IMR-90 (cell line): ENCODE measurements around the gene SEMG1. TPM values are rescaled to one million over a fixed set of nuclear protein-coding genes. Genes with fewer than 3 reads are reported as not detected.

Experiments
- ATAC-seq: fragments of 200-7000 bp; cut with Tn5 transposase; 2 replicates; pipeline ENCODE4 v1.9.1; 2020; ENCODE audit warnings: low read depth, mild to moderate bottlenecking, moderate library complexity
- BruUV-seq: library from RNA; stranded (reverse); fragments of 400-500 nt; replicated peaks from 2 replicates; lab custom pipeline; 2021; lab: Mats Ljungman, UMichigan
- CTCF ChIA-PET: fragments of 300-600 bp; formaldehyde crosslinking; extraction: SDS; loops from one replicate; lab custom pipeline; 2021; ENCODE audit warnings: antibody characterized with exemption; lab: Yijun Ruan, JAX
- POLR2A ChIA-PET: fragments of 300-600 bp; sonication (Branson Sonifier 250); formaldehyde crosslinking; loops from one replicate; lab custom pipeline; 2022; ENCODE audit warnings: antibody characterized with exemption; ENCODE audit not compliant: unreplicated experiment; lab: Charles Lee
- DNase-seq: peaks from one replicate; pipeline ENCODE4 v3.0.0; 2013
- H2AFZ ChIP-seq: replicated peaks from 2 replicates; pipeline ENCODE3; 2013; ENCODE audit warnings: low read length, mild to moderate bottlenecking; ENCODE audit not compliant: poor library complexity
- H2AK5ac ChIP-seq: 2 replicates; pipeline ENCODE4 v1.6.1; 2013; ENCODE audit warnings: low read depth, low read length, inconsistent platforms
- H2AK9ac ChIP-seq: replicated peaks from 2 replicates; pipeline ENCODE3; 2013; ENCODE audit warnings: mild to moderate bottlenecking, low read depth, low read length, moderate library complexity; ENCODE audit not compliant: poor library complexity
- H2BK120ac ChIP-seq: 2 replicates; pipeline ENCODE4 v1.6.1; 2013; ENCODE audit warnings: low read depth, low read length, inconsistent platforms
- H2BK15ac ChIP-seq: 3 replicates; pipeline ENCODE4 v1.6.1; 2013; ENCODE audit warnings: low read depth, low read length, inconsistent platforms
- H2BK20ac ChIP-seq: 2 replicates; pipeline ENCODE4 v1.6.1; 2013; ENCODE audit warnings: low read depth, mild to moderate bottlenecking, inconsistent platforms, low read length, moderate library complexity
- H2BK5ac ChIP-seq: 2 replicates; pipeline ENCODE4 v1.6.1; 2013; ENCODE audit warnings: mild to moderate bottlenecking, low read depth, low read length, inconsistent platforms; ENCODE audit not compliant: poor library complexity, severe bottlenecking
- H3K14ac ChIP-seq: replicated peaks from 2 replicates; pipeline ENCODE4 v1.6.1; 2013; ENCODE audit warnings: low read depth, low read length, inconsistent platforms
- H3K18ac ChIP-seq: 2 replicates; pipeline ENCODE4 v1.6.1; 2013; ENCODE audit warnings: low read depth, low read length, control low read depth
- H3K23ac ChIP-seq: 2 replicates; pipeline ENCODE4 v1.6.1; 2013; ENCODE audit warnings: low read depth, low read length, inconsistent platforms
- H3K27ac ChIP-seq: 2 replicates; pipeline ENCODE4 v1.5.1; 2013; ENCODE audit warnings: mild to moderate bottlenecking, control low read depth, low read length; ENCODE audit not compliant: insufficient read depth
- H3K27me3 ChIP-seq: 2 replicates; pipeline ENCODE4 v1.6.1; 2013; ENCODE audit warnings: low read length; ENCODE audit not compliant: control insufficient read depth, insufficient read depth
- H3K36me3 ChIP-seq: 2 replicates; pipeline ENCODE4 v1.6.1; 2013; ENCODE audit warnings: low read length, mixed read lengths; ENCODE audit not compliant: control insufficient read depth, insufficient read depth
- H3K4ac ChIP-seq: 2 replicates; pipeline ENCODE4 v1.6.1; 2013; ENCODE audit warnings: low read depth, low read length, inconsistent platforms
- H3K4me1 ChIP-seq: 2 replicates; pipeline ENCODE4 v1.6.1; 2013; ENCODE audit warnings: low read length, mixed read lengths; ENCODE audit not compliant: control insufficient read depth, insufficient read depth
- H3K4me2 ChIP-seq: 2 replicates; pipeline ENCODE4 v1.6.1; 2013; ENCODE audit warnings: low read depth, mild to moderate bottlenecking, control low read depth, low read length, moderate library complexity
- H3K4me3 ChIP-seq: 2 replicates; pipeline ENCODE4 v1.5.1; 2013; ENCODE audit warnings: low read depth, mild to moderate bottlenecking, control low read depth, low read length, moderate library complexity; ENCODE audit not compliant: insufficient read depth
- H3K56ac ChIP-seq: 2 replicates; pipeline ENCODE4 v1.6.1; 2013; ENCODE audit warnings: low read length, inconsistent platforms; ENCODE audit not compliant: insufficient read depth; ENCODE audit errors: extremely low read depth
- H3K79me1 ChIP-seq, 2 experiments: 2 replicates each; pipeline ENCODE4 v1.6.1; 2013; ENCODE audit warnings: low read length in 2 of 2, inconsistent platforms in 1 of 2, low read depth in 1 of 2
- H3K9ac ChIP-seq: 2 replicates; pipeline ENCODE4 v1.6.1; 2013; ENCODE audit warnings: low read depth, low read length, control low read depth
- H3K9me1 ChIP-seq: 2 replicates; pipeline ENCODE4 v1.6.1; 2013; ENCODE audit warnings: low read length, inconsistent platforms; ENCODE audit not compliant: insufficient read depth
- H3K9me3 ChIP-seq: 2 replicates; pipeline ENCODE4 v1.6.1; 2013; ENCODE audit warnings: low read length; ENCODE audit not compliant: control insufficient read depth, insufficient read depth
- H4K20me1 ChIP-seq: 2 replicates; pipeline ENCODE4 v1.6.1; 2013; ENCODE audit warnings: low read length, inconsistent platforms; ENCODE audit not compliant: insufficient read depth
- H4K5ac ChIP-seq: 2 replicates; pipeline ENCODE4 v1.6.1; 2013; ENCODE audit warnings: mild to moderate bottlenecking, low read depth, low read length, control low read depth
- H4K8ac ChIP-seq, 2 experiments: 2 replicates each; pipeline ENCODE4 v1.6.1; 2013; ENCODE audit warnings: low read depth in 2 of 2, low read length in 2 of 2, control low read depth in 1 of 2, inconsistent platforms in 1 of 2
- H4K91ac ChIP-seq: 2 replicates; pipeline ENCODE4 v1.6.1; 2013; ENCODE audit warnings: low read depth, low read length, inconsistent platforms; ENCODE audit not compliant: insufficient read depth
- BHLHE40 ChIP-seq: fragments of 150-350 bp; IDR thresholded peaks from 2 replicates; pipeline ENCODE4 v1.6.1; 2016; ENCODE audit warnings: mild to moderate bottlenecking, low read depth, low read length
- CEBPB ChIP-seq: IDR thresholded peaks from 2 replicates; pipeline ENCODE4 v1.6.1; 2012; ENCODE audit warnings: low read depth, low read length, improper control_type of control experiment
- CHD1 ChIP-seq: IDR thresholded peaks from 2 replicates; pipeline ENCODE4 v1.6.1; 2012; ENCODE audit warnings: low read depth, low read length, improper control_type of control experiment
- FOS ChIP-seq: fragments of 150-350 bp; IDR thresholded peaks from 2 replicates; pipeline ENCODE4 v1.6.1; 2016; ENCODE audit warnings: low read depth, low read length
- MAFK ChIP-seq: IDR thresholded peaks from 2 replicates; pipeline ENCODE4 v1.6.1; 2012; ENCODE audit warnings: low read depth, low read length, improper control_type of control experiment
- MAZ ChIP-seq: IDR thresholded peaks from 2 replicates; pipeline ENCODE4 v1.6.1; 2012; ENCODE audit warnings: low read depth, mild to moderate bottlenecking, low read length, improper control_type of control experiment, moderate library complexity, borderline replicate concordance
- MXI1 ChIP-seq: IDR thresholded peaks from 2 replicates; pipeline ENCODE4 v1.6.1; 2012; ENCODE audit warnings: low read depth, mild to moderate bottlenecking, low read length, moderate library complexity, borderline replicate concordance
- NFE2L2 ChIP-seq: fragments of 150-350 bp; IDR thresholded peaks from 2 replicates; pipeline ENCODE4 v1.6.1; 2016; ENCODE audit warnings: low read depth, mild to moderate bottlenecking, low read length
- POLR2A ChIP-seq: IDR thresholded peaks from 2 replicates; pipeline ENCODE4 v1.6.1; 2012; ENCODE audit warnings: mild to moderate bottlenecking, low read depth, low read length
- RAD21 ChIP-seq: IDR thresholded peaks from 2 replicates; pipeline ENCODE4 v1.6.1; 2012; ENCODE audit warnings: low read length, improper control_type of control experiment
- RCOR1 ChIP-seq: IDR thresholded peaks from 2 replicates; pipeline ENCODE4 v1.6.1; 2012; ENCODE audit warnings: mild to moderate bottlenecking, low read length, improper control_type of control experiment; ENCODE audit not compliant: insufficient replicate concordance
- RFX5 ChIP-seq: IDR thresholded peaks from 2 replicates; pipeline ENCODE4 v1.8.0; 2012; ENCODE audit warnings: low read depth, mild to moderate bottlenecking, low read length, moderate library complexity
- SMC3 ChIP-seq: fragments of 150-350 bp; IDR thresholded peaks from 2 replicates; pipeline ENCODE4 v1.6.1; 2016; ENCODE audit warnings: low read depth, mild to moderate bottlenecking, antibody characterized with exemption, low read length, moderate library complexity
- dilution Hi-C: fragments of 300-500 bp; cut with HindIII; formaldehyde crosslinking; loops from one replicate; pipeline ENCODE4 v1.14.3; 2018; ENCODE audit warnings: low sequenced_read_pairs; ENCODE audit not compliant: unreplicated experiment
- in situ Hi-C: fragments of 300-500 bp; cut with MboI; formaldehyde crosslinking; loops from 3 replicates; pipeline ENCODE4 v1.14.3; 2019; ENCODE audit warnings: low sequenced_read_pairs, inconsistent platforms, mixed read lengths
- intact Hi-C: fragments of 100-400 bp; cut with micrococcal nuclease; formaldehyde crosslinking; loops from 2 replicates; pipeline ENCODE4 v1.10.0; 2022
- polyA plus RNA-seq, 3 experiments: library from polyadenylated mRNA; depleted of rRNA; stranded (reverse); fragments of >200 nt; gene quantifications; 2 replicates each; pipeline ENCODE4 v1.2.3, GENCODE V29; 2012; ENCODE audit warnings: low replicate concordance in 1 of 3
- total RNA-seq: library from RNA; depleted of rRNA; stranded (reverse); fragments of >200 nt; gene quantifications from 2 replicates; pipeline ENCODE4 v1.2.3, GENCODE V29; 2012
- TF ChIP-seq, protein P1 (sequence below): fragments of 150-350 bp; IDR thresholded peaks from 2 replicates; pipeline ENCODE4 v1.6.1; 2016; ENCODE audit warnings: low read depth, mild to moderate bottlenecking, low read length, moderate library complexity, borderline replicate concordance
- TF ChIP-seq, protein P2 (sequence below): conservative IDR thresholded peaks from 2 replicates; pipeline ENCODE4 v1.5.1; 2012; ENCODE audit warnings: mild to moderate bottlenecking, low read depth, low read length, improper control_type of control experiment
- TF ChIP-seq, protein P3 (sequence below): fragments of 150-350 bp; IDR thresholded peaks from 2 replicates; pipeline ENCODE4 v1.6.1; 2017; ENCODE audit warnings: mild to moderate bottlenecking, antibody characterized with exemption, low read length, low read depth

Gene SEMG1
- total and polyA plus RNA-seq, 2 of the 4 experiments (the other 2 are of a cell fraction), result not detected

DNA sequence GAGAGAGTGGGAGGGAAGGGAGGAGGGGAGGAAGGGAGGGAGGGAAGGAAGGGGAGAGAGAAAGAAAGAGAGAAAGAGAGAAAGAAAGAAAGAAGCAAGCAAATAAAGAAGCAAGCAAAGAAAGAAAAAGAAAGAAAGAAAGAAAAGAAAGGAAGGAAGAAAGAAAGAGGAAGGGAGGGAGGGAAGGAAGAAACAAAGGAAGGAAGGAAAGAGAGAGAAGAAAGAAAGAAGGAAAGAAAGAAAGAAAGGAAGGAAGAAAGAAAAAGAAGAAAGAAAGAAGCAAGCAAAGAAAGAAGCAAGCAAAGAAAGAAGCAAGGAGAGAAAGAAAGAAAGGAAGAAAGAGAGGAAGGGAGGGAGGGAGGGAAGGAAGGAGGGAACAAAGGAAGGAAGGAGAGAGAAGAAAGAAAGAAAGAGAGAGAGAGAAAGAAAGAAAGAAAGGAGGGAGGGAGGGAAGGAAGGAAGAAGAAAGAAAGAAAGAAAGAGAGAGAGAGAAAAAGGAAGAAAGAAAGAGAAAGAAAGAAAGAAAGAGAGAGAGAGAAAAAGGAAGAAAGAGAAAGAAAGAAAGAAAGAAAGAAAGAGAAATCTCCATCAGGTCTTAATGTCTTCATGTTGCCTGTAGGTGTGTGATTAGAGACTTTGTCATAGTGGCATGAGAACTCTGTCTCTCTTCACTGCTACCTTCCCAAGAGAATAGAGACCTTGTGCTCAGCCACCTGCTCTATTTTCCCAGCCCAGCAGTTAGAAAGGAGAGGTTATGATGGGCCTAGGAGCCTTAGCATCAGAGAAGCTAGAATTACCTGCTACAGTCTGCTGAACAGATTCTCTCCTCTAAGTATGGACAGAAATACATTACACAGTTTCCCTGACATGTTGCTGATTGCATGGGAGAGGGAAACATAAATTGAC lies 5.0 kb downstream of the SEMG1 start:
- Histone ChIP-seq H3K4ac (no peak overlapping the region), H2BK15ac (no peak overlapping the region), H3K36me3 (no peaks in the 10 kb centered on the region), H3K4me1 (no peaks in the 10 kb centered on the region), H3K56ac (no peak overlapping the region), H3K27me3 (no peaks in the 10 kb centered on the region; the same call in 1 of the 2 replicates), H2BK120ac (no peak overlapping the region), H2AK5ac (no peak overlapping the region), H2AFZ (no peak overlapping the region), H2BK5ac (no peak overlapping the region), H3K79me1 (no peaks in the 10 kb centered on the region), H3K9me3 (no peaks in the 10 kb centered on the region), H3K9ac (no peak overlapping the region), H3K9me1 (no peaks in the 10 kb centered on the region), H2BK20ac (no peak overlapping the region), H3K18ac (no peak overlapping the region), H4K20me1 (no peaks in the 10 kb centered on the region), H3K27ac (no peak overlapping the region), H2AK9ac (no peak overlapping the region), H4K91ac (no peak overlapping the region), H4K5ac (no peak overlapping the region), H3K4me3 (no peak overlapping the region), H3K4me2 (no peak overlapping the region), H3K23ac (no peak overlapping the region), H4K8ac (no peak overlapping the region), H3K14ac (no peak overlapping the region)
- in situ Hi-C loops (no loop called here), intact Hi-C loops (no loop called here), dilution Hi-C loops (no loop called here)
- ChIA-PET POLR2A (no interaction called here), CTCF (no interaction called here)
- TF ChIP-seq RAD21 (no peak), RFX5 (no peak), RCOR1 (no peak), BHLHE40 (no peak), CEBPB (no peak), POLR2A (no peak), NFE2L2 (no peak), MAZ (no peak), MXI1 (no peak), CHD1 (no peak), FOS (no peak), MAFK (no peak), SMC3 (no peak)
- TF ChIP-seq, protein P1, sequence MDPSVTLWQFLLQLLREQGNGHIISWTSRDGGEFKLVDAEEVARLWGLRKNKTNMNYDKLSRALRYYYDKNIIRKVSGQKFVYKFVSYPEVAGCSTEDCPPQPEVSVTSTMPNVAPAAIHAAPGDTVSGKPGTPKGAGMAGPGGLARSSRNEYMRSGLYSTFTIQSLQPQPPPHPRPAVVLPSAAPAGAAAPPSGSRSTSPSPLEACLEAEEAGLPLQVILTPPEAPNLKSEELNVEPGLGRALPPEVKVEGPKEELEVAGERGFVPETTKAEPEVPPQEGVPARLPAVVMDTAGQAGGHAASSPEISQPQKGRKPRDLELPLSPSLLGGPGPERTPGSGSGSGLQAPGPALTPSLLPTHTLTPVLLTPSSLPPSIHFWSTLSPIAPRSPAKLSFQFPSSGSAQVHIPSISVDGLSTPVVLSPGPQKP, result no peak
- TF ChIP-seq, protein P2, sequence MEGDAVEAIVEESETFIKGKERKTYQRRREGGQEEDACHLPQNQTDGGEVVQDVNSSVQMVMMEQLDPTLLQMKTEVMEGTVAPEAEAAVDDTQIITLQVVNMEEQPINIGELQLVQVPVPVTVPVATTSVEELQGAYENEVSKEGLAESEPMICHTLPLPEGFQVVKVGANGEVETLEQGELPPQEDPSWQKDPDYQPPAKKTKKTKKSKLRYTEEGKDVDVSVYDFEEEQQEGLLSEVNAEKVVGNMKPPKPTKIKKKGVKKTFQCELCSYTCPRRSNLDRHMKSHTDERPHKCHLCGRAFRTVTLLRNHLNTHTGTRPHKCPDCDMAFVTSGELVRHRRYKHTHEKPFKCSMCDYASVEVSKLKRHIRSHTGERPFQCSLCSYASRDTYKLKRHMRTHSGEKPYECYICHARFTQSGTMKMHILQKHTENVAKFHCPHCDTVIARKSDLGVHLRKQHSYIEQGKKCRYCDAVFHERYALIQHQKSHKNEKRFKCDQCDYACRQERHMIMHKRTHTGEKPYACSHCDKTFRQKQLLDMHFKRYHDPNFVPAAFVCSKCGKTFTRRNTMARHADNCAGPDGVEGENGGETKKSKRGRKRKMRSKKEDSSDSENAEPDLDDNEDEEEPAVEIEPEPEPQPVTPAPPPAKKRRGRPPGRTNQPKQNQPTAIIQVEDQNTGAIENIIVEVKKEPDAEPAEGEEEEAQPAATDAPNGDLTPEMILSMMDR, result no peak
- TF ChIP-seq, protein P3, sequence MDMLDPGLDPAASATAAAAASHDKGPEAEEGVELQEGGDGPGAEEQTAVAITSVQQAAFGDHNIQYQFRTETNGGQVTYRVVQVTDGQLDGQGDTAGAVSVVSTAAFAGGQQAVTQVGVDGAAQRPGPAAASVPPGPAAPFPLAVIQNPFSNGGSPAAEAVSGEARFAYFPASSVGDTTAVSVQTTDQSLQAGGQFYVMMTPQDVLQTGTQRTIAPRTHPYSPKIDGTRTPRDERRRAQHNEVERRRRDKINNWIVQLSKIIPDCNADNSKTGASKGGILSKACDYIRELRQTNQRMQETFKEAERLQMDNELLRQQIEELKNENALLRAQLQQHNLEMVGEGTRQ, result no peak
- ATAC-seq, result no peak
- DNase-seq, result no peak
- no TSS peak for BruUV-seq
